Suppressor macrophage treated with lipopolysaccharide for 4 hours (primary cell): ENCODE measurements around the gene ANO2.
"Not testable (repeated sequence)": the region's sequence is repeated elsewhere in the genome, so short reads cannot be mapped to it uniquely, and the experiment has no call there.

ENCODE experiments used
- DNase-seq: peaks from one replicate; pipeline ENCODE4 v3.0.0-alpha.2; 2020

ANO2 gene

GRCh38 chr12:5884285-5884684, 60.8 kb downstream of the ANO2 start:
- no peak for DNase-seq

DNA sequence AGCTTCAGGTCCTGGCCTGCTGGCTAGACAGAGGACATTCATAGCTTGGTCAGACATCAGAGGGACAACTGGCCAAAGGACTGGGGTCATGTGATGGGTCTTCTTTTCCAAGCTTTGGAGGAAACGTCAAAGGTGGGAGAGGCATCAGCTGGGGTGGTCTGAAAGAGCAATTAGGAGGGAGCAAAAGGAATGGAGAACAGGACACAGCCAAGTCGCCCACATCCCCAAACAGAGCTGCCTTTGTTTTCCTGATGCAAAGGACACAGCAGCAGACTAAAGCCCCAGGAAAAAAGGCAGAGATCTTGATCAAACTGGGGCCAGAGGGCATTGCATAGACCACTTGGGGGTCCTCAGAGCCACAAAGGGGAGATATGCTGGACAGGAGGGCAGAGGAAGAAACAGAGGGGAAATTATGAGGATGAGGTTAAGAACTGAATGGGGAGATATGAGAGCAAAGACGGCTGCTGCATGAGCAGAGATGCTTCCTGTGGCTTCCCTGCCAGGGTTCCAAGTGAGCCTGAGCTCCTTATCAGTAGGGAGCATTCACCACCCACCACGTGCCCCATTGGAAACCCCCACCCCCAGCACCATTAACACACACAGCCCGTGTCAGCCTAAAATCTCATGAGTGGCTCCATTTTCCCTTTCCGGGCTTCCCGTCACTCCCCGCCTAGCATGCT, 62.4 kb downstream of the ANO2 start:
- no peak for DNase-seq

DNA sequence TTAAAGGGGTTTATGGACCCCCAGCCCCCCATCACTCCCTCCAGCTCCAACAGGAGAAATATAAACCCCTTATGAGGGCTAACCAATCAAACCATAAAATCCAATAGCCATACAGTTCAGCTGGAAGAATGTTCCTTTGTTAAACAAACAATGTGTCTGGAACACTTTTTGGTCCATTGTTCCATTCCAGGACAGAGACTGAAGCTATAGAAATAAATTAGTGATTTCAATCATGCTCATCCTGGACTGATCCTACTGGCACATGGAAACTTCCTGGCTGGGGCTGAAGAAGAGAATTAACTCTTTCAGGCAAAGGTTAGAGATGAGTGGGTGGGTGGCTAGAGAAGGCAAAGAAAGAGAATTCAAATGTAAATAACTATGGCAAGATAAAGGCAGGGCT, 63.4 kb downstream of the ANO2 start:
- no peak for DNase-seq

GRCh38 chr12:5881101-5881606, 63.9 kb downstream of the ANO2 start:
- DNase-seq, result no peak

DNA sequence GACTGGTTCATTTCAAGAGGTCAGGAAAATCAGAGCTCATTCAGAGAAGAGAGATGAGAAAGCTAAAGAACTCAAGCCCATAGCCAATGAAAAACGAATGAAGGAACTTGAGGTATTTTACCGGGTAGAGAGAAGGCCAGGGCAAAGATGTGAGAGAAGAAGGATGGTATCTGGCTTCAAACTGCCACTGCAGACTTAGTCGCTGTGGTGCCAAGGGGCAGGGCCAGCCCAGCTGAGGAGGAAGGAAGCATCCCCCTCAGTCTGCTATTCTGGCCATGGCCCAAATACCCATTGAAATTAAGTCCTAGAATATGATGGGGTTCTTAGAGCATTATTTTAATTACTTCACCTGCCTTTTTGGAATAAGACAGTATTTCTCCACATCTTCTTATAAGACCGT, 69.2 kb downstream of the ANO2 start:
- no peak for DNase-seq

DNA sequence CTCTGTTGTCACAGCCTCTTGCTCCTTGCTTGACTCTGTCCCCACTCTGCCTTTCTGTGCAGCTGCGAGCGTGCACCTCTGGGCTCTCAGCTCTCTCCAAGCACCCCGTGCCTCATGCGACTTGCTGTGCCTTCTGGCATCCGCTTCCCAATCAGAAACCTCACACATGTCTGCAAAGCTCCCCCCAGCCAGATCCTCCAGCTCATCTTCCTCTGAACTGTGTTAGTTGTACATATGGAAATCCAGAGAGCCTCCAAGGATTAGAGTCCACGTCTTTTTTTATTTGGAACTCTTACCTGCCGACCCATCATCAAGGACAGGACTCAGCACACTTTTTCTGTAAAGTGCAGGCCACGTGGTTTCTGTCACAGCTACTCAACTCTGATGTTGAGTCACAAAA, 70.5 kb downstream of the ANO2 start:
- no peak for DNase-seq

GRCh38 chr12:5873281-5873919, 71.7 kb downstream of the ANO2 start:
- no peak for DNase-seq

DNA sequence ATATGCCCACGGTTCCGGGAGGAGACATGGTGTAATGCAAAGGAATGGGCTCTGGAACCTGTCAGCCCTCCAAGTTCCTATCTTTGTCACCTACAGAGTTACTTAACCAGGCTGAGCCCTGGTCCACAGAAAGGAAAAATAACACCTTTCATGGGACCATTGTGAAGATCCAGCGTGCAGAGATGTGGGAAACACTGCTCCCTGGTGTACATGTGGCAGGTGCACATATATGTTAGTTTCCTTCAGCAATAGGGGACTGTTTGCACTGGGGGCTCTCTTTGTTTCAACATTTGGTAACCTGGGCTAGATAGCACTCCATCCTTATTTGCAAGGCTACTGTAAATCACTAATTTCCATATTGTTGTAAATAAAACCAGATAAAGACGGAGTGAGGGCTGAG, 72.3 kb downstream of the ANO2 start:
- DNase-seq, result no peak

- DNase-seq, result no peak
These were observed 73.3 kb downstream of the ANO2 start for GRCh38 chr12:5871741-5872140.

DNA sequence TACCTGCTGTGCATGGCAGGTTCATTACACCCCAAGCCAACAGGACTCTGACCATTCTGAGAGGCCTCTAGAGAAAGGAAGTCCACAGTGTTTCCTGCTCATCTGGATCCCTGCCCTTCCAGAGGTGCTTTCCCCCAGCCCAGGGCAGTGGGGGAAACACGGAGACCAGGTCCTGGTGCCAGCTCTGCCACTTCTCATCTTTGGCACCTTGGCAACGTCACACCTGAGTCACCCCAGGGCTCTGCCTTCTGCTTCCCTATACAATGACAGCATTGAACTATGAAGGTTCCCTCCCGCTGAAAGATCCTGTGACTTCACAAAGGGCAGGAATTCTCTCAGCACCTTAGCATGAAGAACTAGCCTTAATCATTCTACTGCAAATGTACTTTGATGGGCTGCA, 74.9 kb downstream of the ANO2 start:
- no peak for DNase-seq

DNA sequence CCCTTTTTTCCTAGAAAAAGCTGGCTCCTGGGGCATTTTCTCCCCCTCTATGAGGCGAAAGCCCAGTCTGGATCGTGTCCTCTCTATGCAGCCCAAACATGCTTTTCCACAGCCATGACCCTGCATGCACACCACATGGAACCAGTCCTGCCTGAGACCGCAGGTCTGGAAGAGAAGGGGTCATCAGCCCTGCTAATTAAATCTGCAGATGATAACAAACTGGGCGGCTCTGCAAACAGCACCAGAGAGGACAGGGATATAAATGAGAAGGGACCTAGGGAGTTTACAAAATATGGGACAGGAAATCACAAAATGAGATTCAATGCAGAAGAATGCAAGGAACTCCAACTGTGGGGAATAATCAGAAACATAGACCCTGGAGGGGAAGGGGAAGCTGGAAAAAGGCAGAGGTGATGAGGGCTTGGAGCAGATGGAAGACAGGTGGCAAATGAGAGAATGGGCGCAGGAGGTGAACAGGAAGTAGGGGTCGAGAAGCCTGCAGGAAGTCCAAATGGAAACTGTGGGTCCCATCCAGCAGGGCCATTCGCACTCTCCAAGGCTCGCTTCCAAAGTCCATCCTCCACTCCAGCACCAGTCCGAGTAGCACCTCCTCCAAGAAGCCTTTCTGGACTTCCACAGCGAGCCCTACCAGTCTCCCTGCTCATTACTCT, 76.3 kb downstream of the ANO2 start:
- DNase-seq, result no peak

GRCh38 chr12:5865397-5865796, 79.7 kb downstream of the ANO2 start:
- no peak for DNase-seq

DNA sequence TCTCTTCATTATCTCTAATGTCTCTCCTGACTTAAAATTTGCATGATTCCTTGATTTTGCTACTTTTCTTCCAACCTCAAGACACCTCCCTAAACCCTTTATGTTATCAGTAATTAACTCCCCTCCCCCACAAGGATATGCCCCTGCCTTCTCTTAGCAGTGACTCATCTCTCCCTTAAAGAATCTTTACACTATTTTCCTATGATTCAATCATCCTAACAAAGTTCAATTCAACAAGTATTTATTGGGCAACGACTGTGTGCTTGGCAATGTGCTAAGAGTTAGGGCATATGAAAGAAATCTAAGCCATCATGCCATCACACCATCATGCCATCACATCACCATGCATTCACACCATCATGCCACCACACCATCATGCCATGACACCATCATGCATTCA, 80.1 kb downstream of the ANO2 start:
- DNase-seq, result no peak

DNA sequence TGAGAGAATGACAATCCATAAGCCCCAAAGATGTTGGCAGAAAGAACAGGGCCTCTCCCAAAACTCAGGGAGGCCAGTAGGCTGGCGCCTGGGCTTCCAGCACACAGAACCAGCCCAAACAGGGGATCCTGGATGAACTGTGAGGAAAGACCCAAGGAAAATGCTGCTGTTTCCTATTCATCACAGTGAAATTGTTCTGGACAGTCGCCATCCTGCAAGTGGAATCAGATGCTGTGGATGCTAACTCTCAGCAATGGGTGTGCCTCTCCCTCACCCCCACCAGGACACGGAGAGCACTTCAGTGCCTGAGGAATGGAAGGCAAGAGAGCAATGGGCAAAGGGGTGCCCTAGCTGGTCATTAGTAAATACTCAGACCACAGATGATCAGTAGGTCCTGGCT, 80.8 kb downstream of the ANO2 start:
- no peak for DNase-seq

DNA sequence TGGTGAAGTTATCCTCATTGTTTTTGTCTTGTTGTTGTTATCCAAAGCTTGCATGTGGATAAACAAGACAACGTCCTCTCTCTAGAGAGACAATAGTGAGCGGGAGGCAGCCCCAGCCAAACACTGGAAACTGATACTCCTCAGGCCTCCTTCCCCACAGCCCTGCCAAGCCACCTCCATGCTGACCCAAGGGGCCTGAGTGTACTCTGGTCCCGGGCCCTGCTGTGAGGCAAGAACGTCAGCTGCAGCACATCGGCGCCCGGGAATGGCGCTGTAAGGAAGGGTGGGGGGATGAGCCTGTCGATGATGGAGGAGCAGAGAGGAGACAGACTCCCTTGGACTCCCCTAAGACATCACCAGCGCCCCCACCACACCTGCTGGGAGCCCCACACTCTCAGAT, 83.6 kb downstream of the ANO2 start:
- DNase-seq, result no peak

DNA sequence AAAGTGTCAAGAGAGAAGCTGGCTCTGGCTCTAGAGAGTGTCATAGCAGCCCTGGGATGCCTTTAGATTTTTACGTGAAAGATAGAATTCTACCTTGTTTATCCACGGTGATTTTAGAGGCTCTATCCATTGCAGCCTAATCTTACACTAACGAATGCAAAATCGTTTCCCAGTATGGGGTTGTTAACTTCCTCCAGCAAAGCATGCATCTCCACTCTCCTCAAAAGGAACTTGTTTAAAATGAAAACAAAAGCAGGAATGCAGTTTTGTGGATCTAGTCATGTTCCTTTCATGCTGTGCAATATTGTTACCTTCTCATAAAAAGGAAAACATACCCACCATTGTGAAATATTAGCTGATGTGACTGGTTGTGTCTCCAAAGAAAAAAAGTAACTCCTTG, 88.4 kb downstream of the ANO2 start:
- no peak for DNase-seq

GRCh38 chr12:5846950-5847349, 98.1 kb downstream of the ANO2 start:
- no peak for DNase-seq

DNA sequence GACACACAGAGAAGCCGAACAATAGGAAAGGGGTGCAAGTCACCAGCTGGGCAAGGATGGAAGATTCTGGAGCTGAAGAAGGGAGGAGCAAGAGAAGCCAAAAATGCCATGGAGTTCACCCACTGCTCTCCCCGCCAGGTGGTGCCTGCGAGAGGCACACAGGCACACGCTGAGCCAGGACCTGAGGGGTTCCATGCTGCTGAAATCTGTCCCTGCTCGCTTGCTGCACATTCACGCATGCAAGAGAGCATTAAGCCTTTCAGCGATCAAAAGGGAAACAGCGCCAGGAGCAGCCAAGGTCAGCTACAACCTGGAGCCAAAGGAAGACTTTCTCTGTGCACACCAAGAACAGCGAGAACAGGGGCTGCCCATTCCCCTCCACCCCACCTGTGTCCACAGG, 104.1 kb downstream of the ANO2 start:
- no peak for DNase-seq

DNA sequence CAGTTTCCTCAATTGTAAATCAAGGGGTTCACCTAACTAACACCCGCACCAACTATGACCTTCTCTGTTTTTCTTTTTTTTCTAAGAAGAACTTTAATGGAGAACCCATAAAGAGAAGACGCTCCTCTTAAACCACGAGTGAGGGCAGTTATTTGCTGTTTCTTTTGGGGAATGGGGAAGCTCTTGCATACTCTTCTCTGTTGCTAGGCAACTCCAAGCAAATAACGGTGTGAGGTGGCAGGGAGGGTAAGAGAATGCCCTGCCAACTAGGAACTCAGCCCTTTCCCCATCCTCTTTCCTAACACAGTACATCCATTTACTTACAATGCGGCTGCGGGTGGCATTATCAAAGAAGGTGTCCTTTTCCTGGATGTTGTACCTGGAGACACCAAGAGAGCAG, 114.9 kb downstream of the ANO2 start:
- no peak for DNase-seq

- DNase-seq, result no peak
These were observed 117.5 kb downstream of the ANO2 start for GRCh38 chr12:5827591-5827990.

- DNase-seq, result not testable (repeated sequence)
These were observed 119.3 kb downstream of the ANO2 start for GRCh38 chr12:5825761-5826160.

DNA sequence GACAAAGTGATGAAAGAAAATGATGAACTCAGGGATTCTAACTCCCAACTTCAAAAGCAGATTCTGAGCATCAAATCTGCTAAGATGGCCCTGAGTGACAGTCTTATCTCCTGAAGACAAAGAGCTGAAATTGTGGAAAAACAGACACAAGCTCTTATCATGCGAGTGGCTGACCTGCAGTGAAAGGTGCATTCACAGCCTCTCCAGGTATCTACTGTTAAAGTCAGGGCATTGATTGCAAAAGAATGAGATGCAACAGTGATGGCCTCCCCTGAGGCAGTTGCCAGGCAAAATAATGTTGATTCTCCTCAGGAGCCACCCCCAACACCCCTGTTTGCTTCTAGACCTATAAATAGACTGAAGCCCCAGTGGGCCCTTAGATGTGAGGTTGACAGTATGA, 126.2 kb downstream of the ANO2 start:
- not testable (repeated sequence) for DNase-seq

- no peak for DNase-seq
These were observed 127.8 kb downstream of the ANO2 start for GRCh38 chr12:5817246-5817645.

DNA sequence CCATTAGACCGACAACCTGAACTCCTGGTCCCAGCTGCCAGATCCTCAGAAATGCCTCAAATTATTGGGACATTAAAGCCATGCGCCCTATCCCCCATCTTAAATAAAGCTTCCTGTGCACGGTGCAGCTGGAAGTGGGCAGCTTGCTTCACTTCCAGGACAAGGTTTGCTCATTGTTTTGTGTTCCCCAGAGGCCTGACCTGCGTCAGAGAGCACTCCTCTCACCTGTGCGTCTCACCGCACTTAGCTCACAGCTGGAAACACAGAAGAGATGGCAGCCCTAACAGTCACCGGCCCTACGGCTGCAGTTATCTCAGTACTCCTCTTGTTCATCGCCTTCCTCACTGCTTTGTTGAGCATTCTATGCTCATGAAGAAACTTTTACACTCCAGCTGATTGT, 135.5 kb downstream of the ANO2 start:
- no peak for DNase-seq
